RWPE2 (cell line): ENCODE measurements around the gene RAB1B.

Experiments used
- ATAC-seq: fragments of 200-7000 bp; cut with Tn5 transposase; 3 replicates; pipeline ENCODE4 v1.9.1; 2021; ENCODE audit warnings: low read depth
- DNase-seq: peaks from one replicate; pipeline ENCODE4 v3.0.0-alpha.2; 2020; ENCODE audit warnings: low spot score
- H3K27ac ChIP-seq: fragments of 450-650 bp; 2 replicates; pipeline ENCODE4 v1.5.1; 2017; ENCODE audit warnings: mild to moderate bottlenecking; ENCODE audit not compliant: poor library complexity, severe bottlenecking
- H3K27me3 ChIP-seq: fragments of 250-450 bp; sonication (Bioruptor Pico); 2 replicates; pipeline ENCODE4 v1.5.1; 2021; ENCODE audit warnings: mild to moderate bottlenecking, moderate library complexity; ENCODE audit not compliant: insufficient read depth, poor library complexity, severe bottlenecking
- H3K36me3 ChIP-seq: fragments of 250-450 bp; sonication (Bioruptor Pico); 2 replicates; pipeline ENCODE4 v1.5.1; 2020; ENCODE audit warnings: low read depth, mild to moderate bottlenecking, moderate library complexity
- H3K4me1 ChIP-seq: fragments of 250-450 bp; sonication (Bioruptor Pico); 2 replicates; pipeline ENCODE4 v1.5.1; 2021; ENCODE audit warnings: mild to moderate bottlenecking, moderate library complexity; ENCODE audit not compliant: insufficient read depth, poor library complexity, severe bottlenecking
- H3K4me3 ChIP-seq: fragments of 250-450 bp; sonication (Bioruptor Pico); 2 replicates; pipeline ENCODE4 v1.5.1; 2021; ENCODE audit warnings: mild to moderate bottlenecking, moderate library complexity; ENCODE audit not compliant: severe bottlenecking
- H3K9me3 ChIP-seq: fragments of 250-450 bp; sonication (Bioruptor Pico); 2 replicates; pipeline ENCODE4 v1.5.1; 2021; ENCODE audit warnings: mild to moderate bottlenecking, moderate library complexity; ENCODE audit not compliant: severe bottlenecking
- TF ChIP-seq, protein P1 (sequence below): fragments of 450-650 bp; IDR thresholded peaks from one replicate; pipeline ENCODE4 v1.5.1; 2017; ENCODE audit warnings: mild to moderate bottlenecking, moderate library complexity; ENCODE audit not compliant: poor library complexity, severe bottlenecking

The RAB1B gene

DNA sequence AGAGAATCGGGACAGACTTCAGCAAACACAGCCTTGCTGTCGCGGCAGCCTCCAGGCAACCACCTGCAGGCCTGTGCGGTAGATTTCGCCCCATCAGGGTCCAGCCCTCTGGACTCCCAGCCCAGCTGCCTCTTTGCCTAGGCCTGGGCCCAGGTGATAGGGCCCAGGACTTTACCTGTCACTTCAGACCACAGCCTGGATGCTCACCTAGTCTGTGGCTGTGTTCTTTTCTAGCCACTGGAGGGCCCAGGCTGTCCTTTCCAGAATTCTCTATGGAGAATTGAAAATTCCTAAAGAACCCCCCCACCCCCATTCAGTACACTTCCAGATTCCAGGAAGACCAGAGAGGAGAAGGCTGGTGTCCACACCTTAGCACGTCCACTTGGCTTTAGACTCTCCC lies 30.6 kb upstream of the RAB1B start:
- H3K9me3 ChIP-seq, result no peaks in the 10 kb centered on the region
- H3K36me3 ChIP-seq, result peaks cover 43% of the 10 kb centered on the region
- no peak overlapping the region for H3K4me3 ChIP-seq
- ATAC-seq (no peak), DNase-seq (no peak)
- H3K27ac ChIP-seq, result no peak overlapping the region
- no peaks in the 10 kb centered on the region for H3K27me3 ChIP-seq
- no peaks in the 10 kb centered on the region for H3K4me1 ChIP-seq
- TF ChIP-seq, protein P1, sequence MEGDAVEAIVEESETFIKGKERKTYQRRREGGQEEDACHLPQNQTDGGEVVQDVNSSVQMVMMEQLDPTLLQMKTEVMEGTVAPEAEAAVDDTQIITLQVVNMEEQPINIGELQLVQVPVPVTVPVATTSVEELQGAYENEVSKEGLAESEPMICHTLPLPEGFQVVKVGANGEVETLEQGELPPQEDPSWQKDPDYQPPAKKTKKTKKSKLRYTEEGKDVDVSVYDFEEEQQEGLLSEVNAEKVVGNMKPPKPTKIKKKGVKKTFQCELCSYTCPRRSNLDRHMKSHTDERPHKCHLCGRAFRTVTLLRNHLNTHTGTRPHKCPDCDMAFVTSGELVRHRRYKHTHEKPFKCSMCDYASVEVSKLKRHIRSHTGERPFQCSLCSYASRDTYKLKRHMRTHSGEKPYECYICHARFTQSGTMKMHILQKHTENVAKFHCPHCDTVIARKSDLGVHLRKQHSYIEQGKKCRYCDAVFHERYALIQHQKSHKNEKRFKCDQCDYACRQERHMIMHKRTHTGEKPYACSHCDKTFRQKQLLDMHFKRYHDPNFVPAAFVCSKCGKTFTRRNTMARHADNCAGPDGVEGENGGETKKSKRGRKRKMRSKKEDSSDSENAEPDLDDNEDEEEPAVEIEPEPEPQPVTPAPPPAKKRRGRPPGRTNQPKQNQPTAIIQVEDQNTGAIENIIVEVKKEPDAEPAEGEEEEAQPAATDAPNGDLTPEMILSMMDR, result no peak

GRCh38 chr11:66238786-66239413 lies 29.5 kb upstream of the RAB1B start:
- H3K9me3 ChIP-seq, result no peaks in the 10 kb centered on the region
- no peak for DNase-seq
- H3K4me3 ChIP-seq, result no peak overlapping the region
- no peak for ATAC-seq
- TF ChIP-seq, protein P1, result no peak
- H3K27me3 ChIP-seq, result no peaks in the 10 kb centered on the region
- H3K27ac ChIP-seq, result no peak overlapping the region
- H3K4me1 ChIP-seq, result no peaks in the 10 kb centered on the region
- H3K36me3 ChIP-seq, result peaks cover 39% of the 10 kb centered on the region

DNA sequence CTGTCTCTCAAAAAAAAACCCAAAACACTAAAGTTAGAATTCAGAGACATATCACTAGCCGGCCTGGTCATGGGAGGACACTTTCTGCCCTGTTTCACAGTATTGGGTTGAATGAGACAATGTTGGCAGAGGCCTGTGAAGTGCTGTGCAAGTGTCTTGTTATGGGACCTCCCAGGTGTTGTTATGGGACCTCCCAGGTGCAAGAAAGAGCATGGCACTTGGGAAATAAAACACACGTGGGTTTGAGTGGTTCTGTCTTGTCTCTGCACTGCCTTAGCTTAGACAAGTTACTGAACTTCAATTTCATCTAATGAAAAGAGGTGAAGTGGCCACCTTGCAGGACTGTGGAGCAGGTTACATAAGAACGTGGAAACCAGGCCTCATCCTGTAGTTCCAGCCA lies 28.9 kb upstream of the RAB1B start:
- Histone ChIP-seq H3K4me3 (no peak overlapping the region), H3K27me3 (no peaks in the 10 kb centered on the region), H3K27ac (no peak overlapping the region), H3K36me3 (peaks cover 33% of the 10 kb centered on the region), H3K4me1 (no peaks in the 10 kb centered on the region), H3K9me3 (no peaks in the 10 kb centered on the region)
- ATAC-seq, result no peak
- TF ChIP-seq, protein P1, result no peak
- DNase-seq, result no peak

DNA sequence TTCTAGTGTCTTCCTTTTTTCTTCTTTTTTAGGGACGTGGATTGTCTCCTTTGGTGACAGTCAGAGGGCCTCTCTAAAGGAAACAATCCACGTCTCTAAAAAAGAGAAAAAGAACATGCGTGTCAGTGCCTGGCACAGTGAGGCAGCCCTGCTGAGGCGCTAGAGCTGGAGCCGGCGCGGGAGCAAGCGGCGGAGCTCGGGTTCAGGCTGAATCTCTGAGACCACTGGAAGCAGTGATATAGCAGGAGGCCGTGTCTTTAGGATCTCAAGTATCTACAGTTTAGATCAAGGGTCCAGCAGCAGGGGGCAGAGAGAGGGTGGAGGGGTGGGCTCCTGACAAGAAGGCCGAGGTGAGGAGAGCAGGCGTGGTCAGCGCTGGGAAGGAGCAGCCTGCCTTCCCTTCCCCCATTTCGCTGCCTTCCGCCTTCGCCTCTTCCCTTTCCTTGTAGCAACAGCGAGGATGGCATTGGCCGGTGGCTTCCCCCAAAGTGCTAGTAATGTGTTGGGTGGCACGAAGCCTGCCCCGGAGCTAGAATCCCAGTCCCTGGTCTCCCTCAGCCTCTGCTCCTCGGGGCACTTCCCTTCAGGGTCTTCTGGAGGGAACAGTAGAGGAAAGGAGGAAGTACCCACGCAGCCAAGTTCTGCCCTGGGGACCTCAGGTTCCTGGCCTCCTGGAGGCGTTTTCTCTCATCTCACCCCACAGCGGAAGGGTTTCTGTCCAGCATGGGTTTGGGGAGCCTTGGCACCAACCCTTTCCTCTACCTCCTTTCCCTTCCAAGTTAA lies 28.2 kb upstream of the RAB1B start:
- Histone ChIP-seq H3K27ac (no peak overlapping the region), H3K36me3 (peaks cover 26% of the 10 kb centered on the region), H3K27me3 (no peaks in the 10 kb centered on the region), H3K9me3 (no peaks in the 10 kb centered on the region), H3K4me1 (no peaks in the 10 kb centered on the region), H3K4me3 (no peak overlapping the region)
- TF ChIP-seq, protein P1, result no peak
- ATAC-seq (no peak), DNase-seq (no peak)

GRCh38 chr11:66240781-66241136 lies 27.7 kb upstream of the RAB1B start:
- Histone ChIP-seq H3K27me3 (no peaks in the 10 kb centered on the region), H3K4me3 (no peak overlapping the region), H3K4me1 (no peaks in the 10 kb centered on the region), H3K36me3 (peaks cover 24% of the 10 kb centered on the region), H3K9me3 (no peaks in the 10 kb centered on the region), H3K27ac (no peak overlapping the region)
- ATAC-seq (no peak), DNase-seq (no peak)
- TF ChIP-seq, protein P1, result no peak
